SW480 (cell line): ENCODE results near the gene TAF1D.
A peak's percentile ranks its signal among the peaks of the same experiment; 100 is the strongest.
"Not testable (repeated sequence)": the region's sequence is repeated elsewhere in the genome, so short reads cannot be mapped to it uniquely, and the experiment has no call there.

Experiments used
- DNase-seq: peaks from one replicate; pipeline ENCODE4 v3.0.0-alpha.2; 2016; ENCODE audit warnings: low spot score

Gene TAF1D

GRCh38 chr11:93747122-93747521 is 5.8 kb upstream of the TAF1D start:
- no peak for DNase-seq

DNA sequence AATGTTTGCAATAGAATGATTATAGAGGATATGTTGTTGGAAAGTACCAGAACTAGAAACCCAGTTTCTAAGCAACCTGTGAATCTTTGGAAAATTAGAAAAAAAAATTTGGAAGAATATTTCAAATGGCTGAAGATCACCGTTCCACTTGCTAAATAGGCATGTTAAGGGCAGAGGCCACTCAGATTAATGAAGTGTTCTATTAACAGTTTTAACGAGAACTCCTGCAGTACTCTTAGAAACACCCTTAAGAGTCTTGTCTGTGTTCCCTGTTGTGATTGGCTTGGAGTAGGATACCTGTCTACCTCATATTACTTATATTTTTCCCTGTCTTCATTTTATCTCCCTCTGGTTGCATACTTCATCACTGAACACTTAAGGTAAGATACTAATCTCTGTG is 4.8 kb upstream of the TAF1D start:
- no peak for DNase-seq

DNA sequence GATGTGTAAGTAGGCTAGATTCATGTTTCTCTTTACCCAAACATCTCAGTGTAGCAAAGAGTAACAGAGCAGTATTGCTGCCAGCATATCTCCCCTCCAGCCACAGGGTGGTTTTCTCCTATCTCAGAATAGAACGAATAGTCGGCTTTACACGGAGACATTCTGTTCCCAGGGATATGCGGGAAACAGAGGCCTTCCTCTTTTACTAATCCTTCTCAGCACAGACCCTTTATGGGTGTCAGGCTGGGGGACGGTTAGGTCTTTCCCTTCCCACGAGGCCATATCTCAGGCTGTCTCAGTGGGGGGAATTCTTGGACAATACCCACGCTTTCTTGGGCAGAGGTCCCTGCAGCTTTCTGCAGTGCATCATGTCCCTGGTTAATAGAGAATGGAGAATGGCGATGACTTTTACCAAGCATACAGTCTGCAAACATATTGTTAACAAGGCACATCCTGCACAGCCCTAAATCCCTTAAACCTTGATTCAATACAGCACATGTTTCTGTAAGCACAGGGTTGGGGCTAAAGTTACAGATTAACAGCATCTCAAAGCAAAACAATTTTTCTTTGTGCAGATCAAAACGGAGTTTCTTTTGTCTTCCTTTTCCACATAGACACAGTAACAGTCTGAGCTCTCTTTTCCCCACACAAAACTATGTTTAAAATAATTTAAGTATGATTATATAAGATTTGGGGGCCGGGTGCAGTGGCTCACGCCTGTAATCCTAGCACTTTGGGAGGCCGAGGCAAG is 3.9 kb upstream of the TAF1D start:
- not testable (repeated sequence) for DNase-seq

GRCh38 chr11:93744669-93745004 is 3.3 kb upstream of the TAF1D start:
- no peak for DNase-seq

GRCh38 chr11:93743291-93743690 is 2.0 kb upstream of the TAF1D start:
- DNase-seq: no peak

GRCh38 chr11:93741882-93742226 is 559 bp upstream of the TAF1D start:
- peak; percentile 82 for DNase-seq

DNA sequence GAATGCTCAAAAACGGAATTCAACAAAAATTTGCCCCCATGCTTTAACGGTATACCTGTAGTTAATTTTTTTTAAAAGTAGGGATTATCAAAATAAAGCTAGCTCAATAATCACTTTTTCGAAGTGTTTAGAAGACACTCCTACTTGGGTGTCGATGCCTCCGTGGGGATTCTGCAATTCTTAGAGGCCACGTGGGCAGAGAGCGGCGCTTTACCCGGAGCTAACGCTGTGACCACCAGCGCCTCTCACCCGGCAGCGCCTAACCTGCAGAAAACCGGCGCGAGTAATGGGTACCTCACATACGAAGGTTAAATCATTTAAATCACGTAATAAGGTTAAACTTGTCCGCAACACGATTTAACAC is 583 bp downstream of the TAF1D start:
- DNase-seq: peak; percentile 71

- peak; percentile 84 for DNase-seq
These were observed 1.1 kb downstream of the TAF1D start for GRCh38 chr11:93740031-93740729.

DNA sequence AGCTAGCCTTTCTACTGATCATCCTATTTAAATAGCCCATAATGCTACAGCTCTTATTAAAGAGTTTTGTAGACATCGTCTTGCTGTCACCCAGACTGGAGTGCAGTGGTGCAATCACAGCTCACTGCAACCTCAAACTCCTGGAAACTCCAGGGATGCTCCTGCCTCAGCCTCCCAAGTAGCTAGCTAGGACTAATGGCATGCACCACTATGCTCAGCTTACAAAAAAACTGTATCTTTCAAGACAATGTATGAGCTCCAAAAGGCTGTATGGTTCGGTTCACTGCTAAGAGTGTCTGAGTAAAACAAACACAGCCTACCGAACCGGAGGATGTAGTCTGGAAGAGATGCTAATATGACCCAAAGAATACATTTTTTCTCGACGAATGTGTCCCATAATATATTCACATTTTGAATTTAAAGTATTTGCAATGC is 2.6 kb downstream of the TAF1D start:
- no peak for DNase-seq

DNA sequence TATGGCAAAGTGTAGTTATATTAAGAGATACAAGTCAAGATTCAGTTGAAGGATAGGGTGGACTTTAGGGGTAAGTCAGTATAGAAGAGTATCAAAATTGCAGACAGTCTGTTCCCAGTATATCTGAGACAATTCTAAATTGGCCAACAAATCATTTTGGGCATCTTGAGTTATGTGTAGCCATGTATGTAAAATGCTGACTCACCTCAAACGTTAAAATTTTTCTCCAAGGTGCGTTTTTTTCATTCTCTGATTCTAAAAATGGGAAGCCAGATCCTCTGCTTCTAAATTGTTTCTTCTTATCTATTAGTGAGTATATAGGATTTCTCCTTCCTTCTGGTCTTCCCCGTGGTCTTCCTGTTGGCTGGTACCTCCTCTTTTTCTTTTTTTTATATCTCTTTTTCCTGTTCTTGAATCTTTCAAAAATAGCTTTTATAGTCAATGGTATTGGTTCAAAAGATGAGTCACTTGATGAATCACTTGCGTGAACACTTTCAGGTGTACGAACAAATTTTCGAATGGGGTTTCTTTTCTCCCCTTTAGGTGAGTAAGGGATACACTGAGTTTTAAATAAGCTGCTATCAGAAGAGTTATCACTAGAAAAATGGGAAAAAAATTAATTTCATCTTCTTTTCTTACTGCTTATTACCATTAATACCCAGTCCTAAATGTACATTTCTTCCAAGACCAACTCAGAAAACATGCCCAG is 3.2 kb downstream of the TAF1D start:
- DNase-seq: no peak

- DNase-seq: no peak
These were observed 5.2 kb downstream of the TAF1D start for GRCh38 chr11:93736129-93736528.

DNA sequence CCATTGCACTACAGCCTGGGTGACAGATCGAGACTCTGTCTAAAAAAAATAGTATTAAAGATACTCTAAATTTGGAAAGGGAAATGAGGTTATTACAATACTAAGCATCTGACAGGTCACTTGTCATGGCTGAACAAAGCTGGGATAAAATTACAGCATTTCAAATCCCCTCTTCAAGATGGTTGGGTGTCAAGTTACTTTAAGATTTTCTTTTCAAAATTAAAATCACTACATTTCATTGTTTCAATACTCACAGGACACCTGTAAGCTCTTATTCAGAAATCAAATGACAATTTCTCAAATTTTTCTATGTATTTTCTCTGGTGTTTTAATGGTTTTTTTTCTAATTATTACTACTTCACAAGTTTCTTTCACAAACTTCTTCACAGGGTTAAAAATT is 5.7 kb downstream of the TAF1D start:
- DNase-seq: no peak

GRCh38 chr11:93734427-93735222 is 6.7 kb downstream of the TAF1D start:
- no peak for DNase-seq

DNA sequence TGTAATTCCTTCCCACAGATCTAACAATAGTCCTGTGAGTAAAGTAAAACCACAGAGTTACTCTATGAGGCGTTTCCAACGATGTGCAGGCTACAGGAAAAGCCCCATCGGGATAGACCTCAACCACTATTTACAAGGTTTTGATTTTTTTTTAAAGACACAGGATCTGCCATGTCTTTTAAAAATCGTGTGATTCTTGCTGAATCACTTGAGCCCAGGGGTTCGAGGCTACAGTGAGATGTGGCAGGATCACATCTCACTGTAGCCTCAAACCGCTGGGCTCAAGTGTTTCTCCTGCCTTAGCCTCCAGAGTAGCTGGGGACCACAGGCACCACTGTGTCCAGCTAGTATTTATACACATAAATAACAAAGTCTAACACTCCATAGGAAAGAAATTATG is 7.8 kb downstream of the TAF1D start:
- no peak for DNase-seq

GRCh38 chr11:93732237-93732892 is 8.9 kb downstream of the TAF1D start:
- DNase-seq: no peak

GRCh38 chr11:93730108-93731107 is 10.9 kb downstream of the TAF1D start:
- DNase-seq: no peak

DNA sequence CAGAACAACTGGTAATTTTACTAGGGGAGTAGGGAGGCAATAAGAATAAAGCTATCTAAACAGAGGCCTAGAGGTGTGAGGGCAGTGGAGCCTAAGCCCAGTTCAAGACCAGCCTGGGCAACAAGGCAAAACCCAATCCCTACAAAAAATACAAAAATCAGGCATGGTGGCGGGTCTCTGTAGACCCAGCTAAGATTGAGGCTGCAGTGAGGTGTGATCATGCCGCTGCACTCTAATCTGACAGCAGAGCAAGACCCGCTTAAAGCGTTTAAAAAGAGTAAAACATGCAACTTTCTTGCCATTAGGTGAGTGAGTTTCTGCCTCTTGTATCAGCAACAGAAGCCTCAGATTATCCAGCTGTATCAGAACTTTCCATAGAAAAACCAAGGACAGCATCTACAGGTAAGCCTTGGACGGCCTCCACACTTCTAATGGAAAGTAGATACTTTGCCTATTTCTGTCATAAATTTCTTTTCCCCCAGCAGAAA is 12.1 kb downstream of the TAF1D start:
- DNase-seq: no peak

GRCh38 chr11:93728792-93729128 is 12.5 kb downstream of the TAF1D start:
- no peak for DNase-seq

- no peak for DNase-seq
These were observed 13.1 kb downstream of the TAF1D start for GRCh38 chr11:93727985-93728791.

GRCh38 chr11:93724089-93724488 is 17.2 kb downstream of the TAF1D start:
- DNase-seq: no peak
